ENCODE results near the gene FZD4.
"Not testable (repeated sequence)": the region's sequence is repeated elsewhere in the genome, so short reads cannot be mapped to it uniquely, and the experiment has no call there.

Gene FZD4

GRCh38 chr11:86977441-86978050, 22.4 kb upstream of the FZD4 start:
- DNase-seq (ENCODE audit: low read depth) = peak; percentile 71

GRCh38 chr11:86972734-86973133, 17.5 kb upstream of the FZD4 start:
- DNase-seq (ENCODE audit: low read depth) = no peak

GRCh38 chr11:86969258-86969657, 14.1 kb upstream of the FZD4 start:
- no peak for DNase-seq (ENCODE audit: low read depth)

- not testable (repeated sequence) for DNase-seq (ENCODE audit: low read depth)
These were observed 12.4 kb upstream of the FZD4 start for GRCh38 chr11:86967601-86968000.

GRCh38 chr11:86957976-86958646, 2.9 kb upstream of the FZD4 start:
- DNase-seq (ENCODE audit: low read depth) = no peak

GRCh38 chr11:86956905-86957195, 1.7 kb upstream of the FZD4 start:
- no peak for DNase-seq (ENCODE audit: low read depth)

GRCh38 chr11:86955111-86955360, 159 bp downstream of the FZD4 start:
- no peak for DNase-seq (ENCODE audit: low read depth)

GRCh38 chr11:86954269-86955110, 705 bp downstream of the FZD4 start:
- DNase-seq (ENCODE audit: low read depth) = no peak

GRCh38 chr11:86952221-86952875, 2.8 kb downstream of the FZD4 start:
- DNase-seq (ENCODE audit: low read depth) = no peak

GRCh38 chr11:86951706-86952105, 3.5 kb downstream of the FZD4 start:
- no peak for DNase-seq (ENCODE audit: low read depth)

- no peak for DNase-seq (ENCODE audit: low read depth)
These were observed 4.6 kb downstream of the FZD4 start for GRCh38 chr11:86950661-86950995.

GRCh38 chr11:86949995-86950660, 5.1 kb downstream of the FZD4 start:
- no peak for DNase-seq (ENCODE audit: low read depth)

GRCh38 chr11:86948733-86949132, 6.5 kb downstream of the FZD4 start:
- no peak for DNase-seq (ENCODE audit: low read depth)

GRCh38 chr11:86947541-86947940, 7.7 kb downstream of the FZD4 start:
- DNase-seq (ENCODE audit: low read depth) = no peak

- not testable (repeated sequence) for DNase-seq (ENCODE audit: low read depth)
These were observed 11.7 kb downstream of the FZD4 start for GRCh38 chr11:86943505-86943904.

- DNase-seq (ENCODE audit: low read depth) = no peak
These were observed 13.2 kb downstream of the FZD4 start for GRCh38 chr11:86941871-86942599.

GRCh38 chr11:86941077-86941870, 13.9 kb downstream of the FZD4 start:
- no peak for DNase-seq (ENCODE audit: low read depth)

GRCh38 chr11:86940122-86940777, 14.9 kb downstream of the FZD4 start:
- DNase-seq (ENCODE audit: low read depth) = no peak

- no peak for DNase-seq (ENCODE audit: low read depth)
These were observed 16.0 kb downstream of the FZD4 start for GRCh38 chr11:86938900-86939880.
